Parathyroid adenoma (tissue), 2 donors: ENCODE measurements around the gene GRIA4.

Experiments used
- H2AFZ ChIP-seq: fragments of 300-600 bp; sonication (generic); one replicate; pipeline ENCODE4 v1.7.0; 2017; ENCODE audit warnings: antibody characterized with exemption, mild to moderate bottlenecking
- H3K27ac ChIP-seq: fragments of 300-600 bp; sonication (generic); one replicate; pipeline ENCODE4 v1.7.0; 2017
- H3K27me3 ChIP-seq: fragments of 300-600 bp; sonication (generic); one replicate; pipeline ENCODE4 v1.7.0; 2017; ENCODE audit warnings: low read length; ENCODE audit not compliant: control insufficient read depth, insufficient read depth
- H3K36me3 ChIP-seq: fragments of 300-600 bp; sonication (generic); one replicate; pipeline ENCODE4 v1.7.0; 2017; ENCODE audit warnings: low read length; ENCODE audit not compliant: control insufficient read depth, insufficient read depth
- H3K4me1 ChIP-seq: fragments of 300-600 bp; sonication (generic); one replicate; pipeline ENCODE4 v1.7.0; 2017; ENCODE audit warnings: control low read depth
- H3K4me2 ChIP-seq: fragments of 300-600 bp; sonication (generic); one replicate; pipeline ENCODE4 v1.7.0; 2017; ENCODE audit warnings: low read length
- H3K4me3 ChIP-seq: fragments of 300-600 bp; sonication (generic); one replicate; pipeline ENCODE4 v1.7.0; 2017; ENCODE audit warnings: low read depth, low read length
- H3K79me2 ChIP-seq: fragments of 300-600 bp; sonication (generic); one replicate; pipeline ENCODE4 v1.7.0; 2017; ENCODE audit warnings: control low read depth
- H3K9ac ChIP-seq: fragments of 300-600 bp; sonication (generic); one replicate; pipeline ENCODE4 v1.7.0; 2017; ENCODE audit warnings: mild to moderate bottlenecking
- H3K9me3 ChIP-seq: fragments of 300-600 bp; sonication (generic); one replicate; pipeline ENCODE4 v1.7.0; 2017; ENCODE audit warnings: low read length; ENCODE audit not compliant: control insufficient read depth
- CTCF ChIP-seq: fragments of 300-600 bp; sonication (generic); IDR thresholded peaks from one replicate; pipeline ENCODE4 v1.7.0; 2017; ENCODE audit warnings: antibody characterized with exemption, mild to moderate bottlenecking
- donor health status: primary hyperparathyroidism.

GRIA4 gene

GRCh38 chr11:105862736-105863367, 253.0 kb downstream of the GRIA4 start:
- Histone ChIP-seq H3K9ac (no peak overlapping the region), H3K79me2 (no peaks in the 10 kb centered on the region), H3K4me1 (no peaks in the 10 kb centered on the region), H2AFZ (no peak overlapping the region), H3K4me2 (no peak overlapping the region), H3K27ac (no peak overlapping the region), H3K27me3 (no peaks in the 10 kb centered on the region), H3K4me3 (no peak overlapping the region), H3K9me3 (no peaks in the 10 kb centered on the region), H3K36me3 (no peaks in the 10 kb centered on the region)
- peak; percentile 27 for TF ChIP-seq CTCF

- Histone ChIP-seq H3K9me3 (no peaks in the 10 kb centered on the region), H3K79me2 (no peaks in the 10 kb centered on the region), H3K27me3 (no peaks in the 10 kb centered on the region), H3K4me1 (no peaks in the 10 kb centered on the region), H3K4me3 (no peak overlapping the region), H3K9ac (no peak overlapping the region), H3K4me2 (no peak overlapping the region), H2AFZ (no peak overlapping the region), H3K27ac (no peak overlapping the region), H3K36me3 (no peaks in the 10 kb centered on the region)
- no peak for TF ChIP-seq CTCF
Observed at GRCh38 chr11:105863523-105863922, 253.7 kb downstream of the GRIA4 start.

- Histone ChIP-seq H3K27me3 (no peaks in the 10 kb centered on the region), H3K27ac (no peak overlapping the region), H3K4me1 (no peaks in the 10 kb centered on the region), H3K9me3 (no peaks in the 10 kb centered on the region), H2AFZ (no peak overlapping the region), H3K36me3 (no peaks in the 10 kb centered on the region), H3K4me2 (no peak overlapping the region), H3K4me3 (no peak overlapping the region), H3K9ac (no peak overlapping the region), H3K79me2 (no peaks in the 10 kb centered on the region)
- TF ChIP-seq CTCF: no peak
Observed at GRCh38 chr11:105867742-105868141, 257.9 kb downstream of the GRIA4 start.

GRCh38 chr11:105868762-105869285, 259.0 kb downstream of the GRIA4 start:
- Histone ChIP-seq H3K79me2 (no peaks in the 10 kb centered on the region), H3K27ac (no peak overlapping the region), H3K9me3 (no peaks in the 10 kb centered on the region), H3K4me3 (no peak overlapping the region), H2AFZ (no peak overlapping the region), H3K4me2 (no peak overlapping the region), H3K36me3 (no peaks in the 10 kb centered on the region), H3K4me1 (no peaks in the 10 kb centered on the region), H3K27me3 (no peaks in the 10 kb centered on the region), H3K9ac (no peak overlapping the region)
- no peak for TF ChIP-seq CTCF

- no peak overlapping the region for H3K9ac ChIP-seq
- H3K4me3 ChIP-seq: no peak overlapping the region
- no peak overlapping the region for H2AFZ ChIP-seq
- no peaks in the 10 kb centered on the region for H3K79me2 ChIP-seq
- no peak overlapping the region for H3K27ac ChIP-seq
- no peaks in the 10 kb centered on the region for H3K27me3 ChIP-seq
- H3K36me3 ChIP-seq: no peaks in the 10 kb centered on the region
- H3K4me2 ChIP-seq: no peak overlapping the region
- TF ChIP-seq CTCF: no peak
- no peaks in the 10 kb centered on the region for H3K9me3 ChIP-seq
- no peaks in the 10 kb centered on the region for H3K4me1 ChIP-seq
Observed at GRCh38 chr11:105870516-105871113, 260.7 kb downstream of the GRIA4 start.
